ENCODE measurements around the gene CDC45.

Gene CDC45

DNA sequence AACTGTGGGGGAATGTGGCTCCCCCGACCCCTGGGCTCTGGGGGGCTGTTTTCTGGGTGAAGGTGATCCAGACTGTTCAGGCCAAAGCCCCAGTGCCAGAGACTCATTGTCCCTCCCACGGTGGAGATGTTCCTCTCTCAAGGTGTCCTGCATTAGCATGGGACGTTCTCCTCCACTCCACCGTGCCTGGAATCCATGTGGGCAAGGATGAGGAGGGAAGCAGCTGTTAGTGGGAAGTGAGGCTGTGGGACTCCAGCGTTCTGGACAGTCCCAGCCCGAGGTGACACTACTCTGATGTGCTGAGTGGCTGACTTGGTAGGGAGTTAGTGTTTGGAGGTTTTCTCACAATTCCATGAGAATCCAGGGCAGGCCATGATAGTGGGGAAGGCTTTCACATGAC is 75.9 kb downstream of the CDC45 start:
- Mint-ChIP-seq H3K4me3 (no peak overlapping the region), H3K4me1 (no peaks in the 10 kb centered on the region), H3K9me3 (no peaks in the 10 kb centered on the region), H3K27ac (no peak overlapping the region), H3K36me3 (no peaks in the 10 kb centered on the region)
- DNase-seq (ENCODE audit: low spot score in 2 of 2) (no peak), ATAC-seq (no peak)

DNA sequence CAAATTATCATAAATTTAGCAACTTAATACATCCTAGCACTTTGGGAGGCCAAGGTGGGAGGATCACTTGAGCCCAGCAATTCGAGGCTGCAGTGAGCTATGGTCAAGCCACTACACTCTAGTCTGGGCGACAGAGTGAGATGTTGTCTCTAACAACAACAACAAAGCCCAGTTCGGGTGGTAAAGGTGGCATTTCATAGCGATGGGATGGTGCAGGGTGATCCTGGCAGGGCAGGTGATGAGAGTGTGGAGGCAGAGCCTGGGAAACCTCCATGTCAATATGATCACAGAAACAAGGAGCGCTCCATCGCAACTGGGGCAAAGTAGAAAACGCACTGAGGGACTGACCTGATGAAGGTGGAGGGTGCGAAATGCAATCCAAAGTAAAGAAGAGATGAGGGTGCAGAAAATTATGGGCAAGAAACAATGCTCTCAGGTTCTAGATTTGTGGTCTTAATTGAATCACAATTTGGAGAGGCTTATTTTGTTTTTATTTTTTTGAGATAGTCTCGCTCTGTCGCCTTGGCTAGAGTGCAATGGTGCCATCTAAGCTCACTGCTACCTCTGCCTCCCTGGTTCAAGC is 77.3 kb downstream of the CDC45 start:
- no peak overlapping the region for H3K4me3 Mint-ChIP-seq
- H3K27ac Mint-ChIP-seq: no peak overlapping the region
- H3K4me1 Mint-ChIP-seq: no peaks in the 10 kb centered on the region
- no peak for DNase-seq (ENCODE audit: low spot score in 2 of 2)
- ATAC-seq: no peak
- no peaks in the 10 kb centered on the region for H3K9me3 Mint-ChIP-seq
- H3K36me3 Mint-ChIP-seq: no peaks in the 10 kb centered on the region

DNA sequence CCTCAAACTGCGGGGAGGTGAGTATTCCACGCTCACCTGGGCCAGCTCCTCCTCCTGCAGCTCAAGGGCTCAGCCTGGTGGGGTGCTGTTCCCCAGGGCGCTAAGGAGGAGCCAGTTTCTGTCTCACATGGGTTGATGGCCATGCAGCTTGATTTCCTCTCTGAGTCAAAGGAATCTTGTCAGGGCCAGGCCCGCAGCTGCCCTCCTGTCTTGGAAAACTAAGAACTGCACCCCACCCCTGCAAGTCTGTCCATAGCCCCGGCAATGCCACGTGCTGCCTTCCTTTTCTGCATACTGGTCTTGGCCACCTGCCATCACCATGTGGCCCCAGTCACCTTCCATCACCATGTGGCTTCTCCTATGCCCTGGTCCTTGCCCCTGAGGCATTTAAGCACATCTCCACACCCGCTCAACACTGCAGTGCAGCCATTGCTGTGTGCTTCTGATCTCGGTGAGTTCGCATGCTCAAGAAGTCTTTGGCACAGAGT is 79.6 kb downstream of the CDC45 start:
- ATAC-seq: no peak
- no peaks in the 10 kb centered on the region for H3K9me3 Mint-ChIP-seq
- H3K36me3 Mint-ChIP-seq: no peaks in the 10 kb centered on the region
- no peak for DNase-seq (ENCODE audit: low spot score in 2 of 2)
- H3K4me3 Mint-ChIP-seq: no peak overlapping the region
- no peaks in the 10 kb centered on the region for H3K4me1 Mint-ChIP-seq
- H3K27ac Mint-ChIP-seq: no peak overlapping the region

DNA sequence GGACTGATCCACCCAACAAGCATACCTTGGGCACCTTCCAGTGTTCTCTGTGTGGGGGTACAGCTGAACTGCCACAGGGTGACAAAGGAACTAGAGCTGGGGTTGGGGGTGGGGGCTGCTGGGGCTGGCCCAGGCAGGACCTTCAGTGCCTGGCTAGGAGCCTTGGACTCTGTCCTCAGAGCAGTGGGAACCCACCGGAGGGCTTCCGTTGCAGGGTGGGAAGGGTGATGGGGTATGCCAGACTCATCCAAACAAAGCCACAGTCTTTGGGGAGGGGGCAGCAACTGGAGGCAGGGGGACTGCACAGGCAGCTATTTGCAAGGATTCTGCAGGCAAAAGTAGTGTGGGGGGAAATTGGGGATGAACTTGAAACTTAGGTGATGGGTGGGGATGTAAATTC is 80.2 kb downstream of the CDC45 start:
- no peak for ATAC-seq
- no peak overlapping the region for H3K27ac Mint-ChIP-seq
- DNase-seq (ENCODE audit: low spot score in 2 of 2): no peak
- H3K4me1 Mint-ChIP-seq: no peaks in the 10 kb centered on the region
- H3K4me3 Mint-ChIP-seq: no peak overlapping the region
- H3K36me3 Mint-ChIP-seq: no peaks in the 10 kb centered on the region
- no peaks in the 10 kb centered on the region for H3K9me3 Mint-ChIP-seq

DNA sequence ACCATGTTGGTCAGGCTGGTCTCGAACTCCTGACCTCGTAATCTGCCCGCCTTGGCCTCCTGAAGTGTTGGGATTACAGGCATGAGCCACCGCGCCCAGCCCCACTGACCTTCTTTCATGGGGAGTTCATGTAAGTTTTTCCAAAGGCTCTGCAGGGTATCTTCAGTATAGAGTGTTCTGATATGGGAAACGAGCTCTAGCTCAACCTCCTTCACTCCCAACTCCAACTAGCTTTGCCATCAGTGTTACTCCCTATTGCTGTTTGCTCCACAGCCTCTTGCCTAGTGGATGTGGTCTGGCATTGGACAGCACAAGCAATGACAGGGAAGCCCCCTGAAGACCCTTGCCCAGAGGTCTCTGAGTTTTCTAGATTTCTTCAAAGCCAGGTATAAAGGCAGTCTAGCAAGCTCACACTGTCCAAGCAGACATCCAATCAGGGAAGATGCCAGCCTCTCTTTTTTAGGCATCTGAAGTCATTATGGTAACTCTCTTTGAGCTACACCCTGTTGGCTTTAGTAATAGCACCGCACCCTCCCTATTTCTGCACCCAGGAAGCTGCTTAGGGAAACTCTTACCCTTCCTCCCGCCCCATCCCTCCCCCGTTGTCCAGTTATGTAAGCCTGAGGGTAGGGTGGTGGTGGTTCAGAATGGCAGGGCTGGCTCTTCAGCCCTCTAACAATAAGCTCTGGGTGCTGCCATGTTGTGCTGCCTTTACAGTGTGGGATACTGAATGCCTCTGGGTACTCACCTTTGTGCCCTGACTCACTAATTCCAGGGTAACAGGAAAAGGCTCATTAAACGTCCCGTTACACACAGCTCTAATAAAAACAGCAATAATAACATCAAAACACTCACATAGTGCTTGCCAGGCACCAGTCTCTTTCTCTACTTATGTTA is 85.9 kb downstream of the CDC45 start:
- ATAC-seq (no peak), DNase-seq (ENCODE audit: low spot score in 2 of 2) (no peak)
- no peaks in the 10 kb centered on the region for H3K4me1 Mint-ChIP-seq
- no peak overlapping the region for H3K27ac Mint-ChIP-seq
- no peaks in the 10 kb centered on the region for H3K36me3 Mint-ChIP-seq
- H3K4me3 Mint-ChIP-seq: no peak overlapping the region
- H3K9me3 Mint-ChIP-seq: no peaks in the 10 kb centered on the region

DNA sequence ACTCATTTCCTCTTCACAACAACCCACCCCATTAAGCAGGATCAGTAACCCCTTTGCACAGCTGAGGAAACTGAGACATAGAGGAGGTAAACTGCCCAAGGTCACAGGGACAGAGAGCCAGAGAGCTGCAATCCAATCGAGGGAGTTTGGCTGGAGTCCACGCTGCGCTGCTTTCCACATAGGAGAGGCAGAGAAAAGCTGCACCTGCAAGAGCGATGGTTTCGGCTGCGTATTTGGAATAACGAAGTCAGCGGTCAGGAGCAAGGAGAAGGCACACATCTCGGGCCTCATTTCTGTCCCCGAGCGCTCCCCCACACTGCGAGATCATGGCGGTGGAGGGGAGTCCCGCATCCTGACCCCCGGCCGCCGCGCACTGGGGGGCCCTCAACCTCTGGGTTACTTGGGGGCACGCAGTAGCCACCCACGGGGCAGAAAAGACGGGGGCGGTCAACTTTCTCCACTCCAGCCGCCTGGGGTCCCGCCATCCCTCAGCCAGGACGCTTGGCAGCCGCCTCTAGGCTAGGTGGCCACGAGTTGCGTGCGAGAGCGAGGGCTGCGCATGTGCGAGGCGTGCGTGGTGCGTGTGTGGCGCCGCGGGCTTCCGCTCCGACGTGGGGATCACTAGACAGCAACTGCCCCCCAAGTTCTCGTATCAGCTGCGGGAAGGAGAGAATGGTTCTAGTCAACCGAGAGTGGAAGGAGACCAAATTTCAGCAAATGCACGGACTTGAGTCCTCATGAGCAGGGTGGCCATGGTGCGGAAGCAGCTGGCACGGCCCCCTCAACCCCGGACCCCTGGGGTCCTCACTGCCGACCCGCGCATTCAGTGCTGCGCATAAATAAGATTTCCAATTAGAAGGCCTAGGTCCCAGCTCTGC is 86.8 kb downstream of the CDC45 start:
- ATAC-seq: no peak
- Mint-ChIP-seq H3K27ac (no peak overlapping the region), H3K4me3 (no peak overlapping the region), H3K36me3 (no peaks in the 10 kb centered on the region), H3K9me3 (no peaks in the 10 kb centered on the region), H3K4me1 (no peaks in the 10 kb centered on the region)
- DNase-seq (ENCODE audit: low spot score in 2 of 2): no peak

GRCh38 chr22:19567157-19568009 is 87.7 kb downstream of the CDC45 start:
- no peak overlapping the region for H3K4me3 Mint-ChIP-seq
- DNase-seq (ENCODE audit: low spot score in 2 of 2): no peak
- no peak for ATAC-seq
- no peaks in the 10 kb centered on the region for H3K4me1 Mint-ChIP-seq
- no peak overlapping the region for H3K27ac Mint-ChIP-seq
- H3K36me3 Mint-ChIP-seq: no peaks in the 10 kb centered on the region
- no peaks in the 10 kb centered on the region for H3K9me3 Mint-ChIP-seq

GRCh38 chr22:19568337-19569275 is 88.9 kb downstream of the CDC45 start:
- no peak overlapping the region for H3K4me3 Mint-ChIP-seq
- no peaks in the 10 kb centered on the region for H3K36me3 Mint-ChIP-seq
- DNase-seq (ENCODE audit: low spot score in 2 of 2): no peak
- H3K4me1 Mint-ChIP-seq: no peaks in the 10 kb centered on the region
- no peaks in the 10 kb centered on the region for H3K9me3 Mint-ChIP-seq
- no peak overlapping the region for H3K27ac Mint-ChIP-seq
- no peak for ATAC-seq

DNA sequence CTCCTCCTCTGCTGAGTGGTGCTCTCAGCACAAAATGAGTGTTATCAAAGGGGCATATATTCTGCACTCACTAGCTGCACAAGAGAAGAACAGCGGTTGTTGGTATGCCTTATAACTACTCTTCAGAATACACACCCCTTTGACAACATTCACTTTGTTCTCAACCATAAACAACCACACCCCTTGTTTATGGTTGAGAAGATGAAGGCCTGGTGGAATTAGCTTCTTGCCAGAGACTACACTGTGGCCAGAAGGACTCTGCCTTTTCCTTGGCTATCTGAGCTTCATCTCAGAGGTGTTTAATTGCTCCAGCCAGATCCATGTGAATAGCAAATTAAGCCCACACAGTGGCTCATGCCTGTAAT is 89.5 kb downstream of the CDC45 start:
- Mint-ChIP-seq H3K36me3 (no peaks in the 10 kb centered on the region), H3K4me1 (no peaks in the 10 kb centered on the region), H3K4me3 (no peak overlapping the region), H3K9me3 (no peaks in the 10 kb centered on the region), H3K27ac (no peak overlapping the region)
- DNase-seq (ENCODE audit: low spot score in 2 of 2): no peak
- ATAC-seq: no peak

- ATAC-seq: no peak
- no peaks in the 10 kb centered on the region for H3K4me1 Mint-ChIP-seq
- H3K4me3 Mint-ChIP-seq: no peak overlapping the region
Observed at GRCh38 chr22:19569976-19570375, 90.3 kb downstream of the CDC45 start.

More at GRCh38 chr22:19569976-19570375, 90.3 kb downstream of the CDC45 start:
- H3K9me3 Mint-ChIP-seq: no peaks in the 10 kb centered on the region
- H3K36me3 Mint-ChIP-seq: no peaks in the 10 kb centered on the region
- no peak for DNase-seq (ENCODE audit: low spot score in 2 of 2)
- H3K27ac Mint-ChIP-seq: no peak overlapping the region
